ENCODE data around the gene TMEM175.

TMEM175 gene

DNA sequence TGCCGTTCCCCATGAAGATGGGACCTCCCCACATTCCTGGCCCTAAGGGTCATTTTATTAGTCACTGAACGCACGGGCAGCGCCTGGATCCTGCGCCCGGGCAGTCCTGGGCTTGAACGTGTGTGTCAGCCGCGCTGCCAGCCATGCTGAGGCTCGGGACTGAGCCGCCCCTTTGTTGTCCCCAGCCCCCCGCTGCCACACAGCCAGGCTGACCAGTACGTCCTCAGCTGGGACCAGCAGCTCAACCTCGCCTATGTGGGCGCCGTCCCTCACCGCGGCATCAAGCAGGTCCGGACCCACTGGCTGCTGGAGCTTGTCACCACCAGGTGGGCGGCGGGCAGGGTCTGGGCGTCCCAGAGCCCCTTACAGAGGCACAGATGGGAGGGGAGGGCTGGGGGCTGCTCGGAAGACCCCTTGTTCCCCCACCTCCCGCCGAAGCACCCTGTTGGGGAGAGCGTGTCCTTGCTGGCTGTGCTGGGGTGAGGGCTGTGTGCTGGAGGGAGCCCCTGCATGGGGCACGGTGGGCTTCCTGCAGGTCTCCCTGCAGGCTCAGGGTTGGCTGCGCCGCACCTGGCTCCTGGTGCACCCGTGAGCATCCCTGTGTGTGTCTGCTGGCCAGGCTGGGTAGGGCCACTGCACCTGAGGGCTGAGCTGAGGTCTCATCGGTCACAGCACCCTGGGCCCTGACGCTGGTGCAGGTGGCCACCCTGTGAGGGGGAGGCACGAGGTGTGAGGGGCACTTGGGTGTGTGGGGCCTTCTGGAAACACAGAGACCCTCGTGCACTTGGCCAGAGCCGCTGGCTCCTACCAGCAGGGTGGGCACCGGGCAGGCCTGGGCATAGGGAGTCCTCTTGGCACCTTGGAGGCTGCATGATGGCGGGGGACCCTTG is 55.6 kb downstream of the TMEM175 start:
- peak overlapping the region; percentile 53 for H3K4me3 ChIP-seq (ENCODE audit: low read depth, low read length)
- no peak for DNase-seq (ENCODE audit: low read depth)
- TF ChIP-seq, protein P1, sequence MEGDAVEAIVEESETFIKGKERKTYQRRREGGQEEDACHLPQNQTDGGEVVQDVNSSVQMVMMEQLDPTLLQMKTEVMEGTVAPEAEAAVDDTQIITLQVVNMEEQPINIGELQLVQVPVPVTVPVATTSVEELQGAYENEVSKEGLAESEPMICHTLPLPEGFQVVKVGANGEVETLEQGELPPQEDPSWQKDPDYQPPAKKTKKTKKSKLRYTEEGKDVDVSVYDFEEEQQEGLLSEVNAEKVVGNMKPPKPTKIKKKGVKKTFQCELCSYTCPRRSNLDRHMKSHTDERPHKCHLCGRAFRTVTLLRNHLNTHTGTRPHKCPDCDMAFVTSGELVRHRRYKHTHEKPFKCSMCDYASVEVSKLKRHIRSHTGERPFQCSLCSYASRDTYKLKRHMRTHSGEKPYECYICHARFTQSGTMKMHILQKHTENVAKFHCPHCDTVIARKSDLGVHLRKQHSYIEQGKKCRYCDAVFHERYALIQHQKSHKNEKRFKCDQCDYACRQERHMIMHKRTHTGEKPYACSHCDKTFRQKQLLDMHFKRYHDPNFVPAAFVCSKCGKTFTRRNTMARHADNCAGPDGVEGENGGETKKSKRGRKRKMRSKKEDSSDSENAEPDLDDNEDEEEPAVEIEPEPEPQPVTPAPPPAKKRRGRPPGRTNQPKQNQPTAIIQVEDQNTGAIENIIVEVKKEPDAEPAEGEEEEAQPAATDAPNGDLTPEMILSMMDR (IDR thresholded peaks at IDR 0.05; ENCODE audit: low read depth, low read length, missing control alignments): no peak

DNA sequence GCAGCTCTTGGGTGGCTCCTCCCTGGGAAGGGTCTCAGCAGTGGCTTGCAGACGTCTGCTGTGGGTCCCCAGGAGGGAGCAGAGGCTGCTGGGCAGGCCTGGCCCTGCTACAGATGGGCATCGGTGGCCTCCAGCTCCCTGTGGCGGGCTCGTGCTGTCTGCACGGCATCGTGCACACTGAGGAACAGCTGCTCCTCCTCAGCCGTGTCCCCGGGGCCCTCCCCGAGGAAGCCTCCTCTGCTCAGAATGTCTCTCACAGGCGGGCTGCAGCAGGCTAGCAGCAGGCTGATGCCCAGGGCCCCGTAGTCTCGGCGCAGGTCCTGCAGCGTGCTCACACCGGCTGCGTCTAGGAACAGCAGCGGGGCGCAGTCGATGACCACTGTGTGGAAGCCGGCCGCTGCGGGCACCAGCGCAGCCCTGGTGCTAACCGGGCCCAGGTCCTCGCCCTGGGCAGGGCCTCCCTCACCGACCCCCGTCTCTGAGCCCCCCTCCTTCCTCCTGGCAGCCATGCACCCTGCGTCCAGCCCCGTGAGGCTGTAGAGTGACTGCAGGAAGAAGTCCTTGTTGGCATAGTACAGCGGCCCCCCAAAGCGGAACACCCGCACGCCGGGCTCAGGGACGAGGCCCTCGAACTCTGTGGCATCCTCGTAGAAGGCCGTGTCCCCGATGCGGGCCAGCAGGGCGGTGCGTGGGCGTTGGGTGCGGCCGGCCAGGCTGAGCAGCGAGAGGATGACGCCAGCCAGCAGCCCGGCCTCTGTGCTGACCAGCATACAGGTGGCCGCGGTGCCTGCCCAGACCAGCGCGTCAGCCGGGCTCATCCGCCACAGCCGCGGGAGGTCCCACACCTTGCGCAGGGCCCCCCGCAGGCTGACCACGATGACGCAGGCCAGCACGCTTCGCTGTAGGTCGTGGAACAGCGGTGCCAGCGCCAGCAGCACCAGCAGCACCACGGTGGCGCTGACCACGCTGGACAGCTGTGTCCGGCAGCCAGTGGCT is 56.8 kb downstream of the TMEM175 start:
- no peak for DNase-seq (ENCODE audit: low read depth)
- no peak overlapping the region for H3K4me3 ChIP-seq (ENCODE audit: low read depth, low read length)
- TF ChIP-seq, protein P1 (IDR thresholded peaks at IDR 0.05; ENCODE audit: low read depth, low read length, missing control alignments): no peak

DNA sequence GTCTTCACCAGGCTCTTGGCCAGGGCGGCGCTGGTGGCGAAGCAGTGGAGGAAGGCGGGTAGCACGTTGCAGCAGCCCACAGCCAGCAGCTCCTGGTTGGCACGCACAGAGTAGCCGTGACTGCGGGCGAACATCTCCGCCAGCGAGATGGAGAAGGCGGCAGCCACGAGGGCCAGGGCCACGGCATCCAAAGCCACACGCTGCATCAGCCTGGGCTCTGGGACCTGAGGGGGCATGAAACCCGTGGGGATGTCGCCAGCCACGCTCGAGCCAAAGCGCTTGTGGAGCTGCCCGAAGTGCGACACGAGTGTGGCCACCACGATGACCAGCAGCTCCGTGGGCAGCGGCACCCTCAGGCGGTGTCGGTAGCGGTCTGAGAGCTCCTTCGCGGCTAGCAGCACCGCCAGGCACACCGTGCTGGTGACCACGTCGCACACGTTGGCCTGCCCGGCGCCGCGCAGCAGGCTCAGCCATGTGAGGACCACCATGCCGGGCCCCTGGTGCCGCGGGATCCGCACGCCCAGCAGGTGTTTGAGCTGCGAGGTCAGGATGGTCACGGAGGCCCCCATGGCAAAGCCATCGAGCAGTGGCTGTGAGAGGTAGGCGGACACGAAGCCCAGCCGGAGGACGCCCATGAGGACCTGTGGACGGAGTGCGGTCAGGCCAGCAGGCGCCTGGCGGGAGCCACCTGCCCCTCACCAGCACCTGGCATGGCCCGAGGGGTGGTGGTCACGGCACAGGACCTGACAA is 57.6 kb downstream of the TMEM175 start:
- DNase-seq (ENCODE audit: low read depth): no peak
- TF ChIP-seq, protein P1 (IDR thresholded peaks at IDR 0.05; ENCODE audit: low read depth, low read length, missing control alignments): no peak
- H3K4me3 ChIP-seq (ENCODE audit: low read depth, low read length): no peak overlapping the region

DNA sequence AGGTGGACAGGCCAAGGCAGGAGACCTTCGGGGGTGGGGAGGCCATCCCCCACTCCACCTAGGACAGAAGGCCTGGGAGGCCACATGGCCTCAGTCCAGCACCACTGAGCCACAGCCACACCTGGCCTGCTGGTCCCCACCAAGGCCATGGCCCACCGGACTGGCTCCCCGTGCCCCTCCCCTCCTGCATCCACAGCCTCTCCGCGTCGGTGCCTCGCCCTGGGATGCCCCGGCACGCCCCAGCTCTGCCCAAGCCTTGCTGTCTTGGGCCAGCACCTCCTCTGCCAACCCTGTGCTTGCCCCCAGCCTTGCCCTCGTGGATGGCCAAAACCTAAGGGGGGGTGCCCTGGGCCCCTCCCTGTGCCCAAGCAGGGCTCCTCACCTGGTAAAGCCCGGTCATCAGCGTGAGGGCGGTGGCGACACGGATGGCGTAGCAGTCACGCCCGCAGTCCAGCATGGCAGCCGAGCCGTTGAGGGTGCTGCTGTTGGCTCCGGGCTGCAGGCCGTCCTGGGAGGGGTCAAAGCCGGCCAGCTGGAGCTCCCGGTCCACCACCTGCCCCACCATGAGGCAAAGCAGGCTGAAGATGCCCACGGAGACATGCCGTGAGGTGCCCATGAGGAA is 58.6 kb downstream of the TMEM175 start:
- H3K4me3 ChIP-seq (ENCODE audit: low read depth, low read length): no peak overlapping the region
- TF ChIP-seq, protein P1 (IDR thresholded peaks at IDR 0.05; ENCODE audit: low read depth, low read length, missing control alignments): no peak
- no peak for DNase-seq (ENCODE audit: low read depth)

DNA sequence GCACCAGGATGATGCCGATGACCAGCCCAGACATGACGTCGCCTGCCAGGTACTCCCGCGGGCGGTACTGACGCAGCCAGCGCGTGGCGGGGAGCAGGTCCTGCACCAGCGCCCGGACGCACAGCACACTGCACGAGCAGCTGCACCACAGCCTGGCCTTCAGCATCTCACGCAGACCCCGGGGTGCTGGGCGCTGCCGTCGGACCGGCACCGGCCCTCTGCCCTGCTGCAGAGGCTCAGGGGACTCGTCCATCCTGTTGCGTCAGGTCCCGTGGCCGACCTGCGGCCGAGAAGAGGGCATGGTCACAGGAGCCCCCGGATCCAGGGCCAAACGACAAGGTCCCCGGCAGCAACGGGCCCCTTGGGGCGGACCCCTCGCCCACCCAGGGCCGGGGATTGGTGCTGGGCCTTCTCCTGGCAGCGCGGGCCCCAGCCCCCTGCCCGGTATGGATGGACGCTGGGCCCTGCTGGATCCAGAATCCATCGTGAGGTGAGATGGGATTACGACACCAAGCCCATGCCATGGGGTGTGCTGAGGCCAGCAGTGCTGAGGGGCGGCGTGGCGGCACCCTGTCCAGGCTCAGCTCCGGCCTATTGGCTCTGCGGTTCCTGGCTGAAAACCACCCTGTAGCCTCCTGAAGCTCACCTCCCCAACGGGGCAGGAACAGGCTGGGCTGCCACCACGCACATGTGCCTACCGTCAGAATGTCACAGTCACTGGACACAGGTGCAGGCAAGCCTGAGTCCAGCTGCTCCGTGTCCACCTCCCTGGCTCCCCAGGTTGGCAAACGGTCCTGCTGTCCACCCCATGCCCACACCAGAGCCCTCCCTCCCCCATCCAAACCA is 59.4 kb downstream of the TMEM175 start:
- no peak for DNase-seq (ENCODE audit: low read depth)
- TF ChIP-seq, protein P1 (IDR thresholded peaks at IDR 0.05; ENCODE audit: low read depth, low read length, missing control alignments): no peak
- H3K4me3 ChIP-seq (ENCODE audit: low read depth, low read length): no peak overlapping the region
